GM10847 (cell line): Measurements from ENCODE around the gene MYL3.

Experiments used
- POLR2A ChIP-seq: IDR thresholded peaks from 2 replicates; pipeline ENCODE4 v1.6.1; 2011; ENCODE audit not compliant: insufficient read length; ENCODE audit errors: extremely low read depth

MYL3 gene

DNA sequence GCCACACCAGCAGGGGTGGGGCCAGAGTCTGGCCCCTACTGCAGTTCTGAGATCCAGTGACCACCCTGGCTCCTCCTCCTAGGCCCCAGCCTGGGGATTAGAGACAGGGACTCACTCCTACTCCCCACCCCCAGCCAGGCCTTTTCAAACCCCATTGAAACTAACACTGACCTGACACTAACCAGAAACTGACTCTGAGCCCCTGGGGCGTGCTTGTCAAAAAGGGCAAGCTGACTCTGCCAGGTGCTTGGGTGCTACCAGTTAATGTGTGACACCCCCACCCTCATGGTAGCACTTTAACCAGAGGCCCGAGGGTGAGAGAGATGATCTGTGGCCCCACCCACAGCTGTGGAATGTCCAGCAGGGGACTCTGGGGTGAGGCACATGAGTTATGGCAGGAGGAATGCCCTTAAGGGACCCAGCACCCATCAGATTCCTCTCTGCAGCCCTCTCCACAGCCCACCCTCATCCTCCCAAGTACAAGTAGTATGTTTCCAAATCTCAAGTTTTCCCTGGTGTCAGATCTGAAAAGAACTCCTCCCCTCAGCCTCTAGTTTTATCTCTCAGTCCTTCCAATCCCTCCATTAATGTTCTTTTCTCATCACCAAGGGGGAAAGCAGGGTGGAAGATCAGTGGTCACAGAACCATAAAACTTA lies 15.7 kb upstream of the MYL3 start:
- no peak for TF ChIP-seq POLR2A

DNA sequence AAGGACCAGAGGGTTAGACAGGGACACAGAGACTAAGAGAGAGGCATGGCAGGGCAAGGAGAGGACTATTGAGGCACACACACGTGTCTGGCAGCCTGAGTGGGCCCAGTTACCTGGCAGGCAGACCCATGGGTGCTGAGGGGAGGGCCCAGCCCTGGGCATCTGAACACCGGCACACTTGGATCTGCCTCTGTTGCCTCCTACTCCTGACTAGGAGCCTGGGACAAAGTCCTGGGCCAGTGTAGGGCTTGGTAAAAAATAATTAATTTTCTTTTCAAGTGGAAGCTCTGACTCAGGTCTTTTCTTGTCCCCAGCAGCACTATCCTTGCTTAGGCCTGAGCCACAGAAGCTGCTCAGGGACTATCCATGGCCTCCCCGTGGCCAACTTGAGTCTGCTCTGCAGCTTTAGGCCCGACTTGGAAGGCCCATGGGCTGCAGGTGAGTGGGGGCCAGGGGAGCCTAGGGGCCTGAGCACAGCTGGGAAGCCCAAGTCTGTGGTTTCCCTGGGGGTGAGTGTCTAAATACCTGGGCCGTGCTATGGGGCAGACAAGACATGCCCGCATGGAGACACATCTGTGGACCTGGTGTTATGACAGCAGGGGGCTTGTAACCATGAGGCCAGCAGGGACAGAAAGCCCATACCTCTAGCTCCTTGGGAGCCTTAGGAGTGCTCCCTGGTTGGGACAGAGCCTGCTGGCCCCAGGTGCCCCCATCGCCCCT lies 14.3 kb upstream of the MYL3 start, which contains the start of gene PTH1R:
Gene PTH1R, plus strand, starts transcription at position 316 of the 720 bp plus-strand sequence. CDS start 5,839 bp downstream, outside the sequence.
- no peak for TF ChIP-seq POLR2A

DNA sequence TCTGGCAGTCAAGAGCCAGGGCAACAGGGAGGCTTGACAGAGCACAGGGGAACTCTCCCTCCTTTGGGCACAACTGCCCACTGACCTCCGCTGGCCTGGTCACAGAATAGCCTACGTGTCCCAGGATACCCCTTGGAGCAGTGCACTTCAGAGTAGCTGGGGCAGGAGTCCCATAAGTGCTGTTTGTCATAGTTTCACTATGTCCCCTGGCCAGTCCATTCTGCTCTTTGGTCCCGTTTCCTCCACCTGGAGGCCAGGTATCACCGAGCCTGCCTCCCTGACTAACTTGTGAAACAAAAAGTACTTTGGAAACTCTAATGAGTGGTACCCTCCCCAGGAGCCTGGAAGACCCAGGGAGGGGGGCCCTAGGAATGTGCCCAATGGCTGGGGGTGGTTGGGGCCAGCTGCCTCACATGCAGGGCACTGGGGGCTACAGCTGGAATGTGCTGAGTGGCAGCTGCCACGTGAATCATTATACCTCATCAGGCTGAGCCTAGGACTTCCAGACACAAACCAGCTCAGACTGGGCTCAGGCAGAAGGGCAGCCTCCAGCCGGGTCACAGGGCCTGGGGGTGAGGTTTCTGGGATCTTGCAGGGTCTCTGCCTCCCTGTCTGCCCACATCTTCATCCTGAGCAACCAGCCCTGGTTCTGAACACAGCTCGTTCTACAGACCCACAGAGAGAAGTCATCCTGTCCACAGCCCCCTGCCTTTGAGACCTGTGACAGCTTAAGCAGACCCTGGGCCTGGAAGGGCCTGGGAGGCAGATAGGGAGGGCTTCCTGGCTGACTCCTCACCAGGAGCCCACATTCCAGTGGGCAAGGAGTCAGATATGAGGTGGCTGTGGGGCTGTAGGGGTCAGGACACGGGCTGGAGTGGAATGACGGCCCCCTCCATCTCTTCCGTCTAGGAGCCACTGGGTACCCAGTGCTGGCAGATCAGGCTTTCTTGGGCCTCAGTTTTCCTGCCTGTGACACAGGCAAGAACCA lies 13.4 kb upstream of the MYL3 start:
- TF ChIP-seq POLR2A, result no peak

DNA sequence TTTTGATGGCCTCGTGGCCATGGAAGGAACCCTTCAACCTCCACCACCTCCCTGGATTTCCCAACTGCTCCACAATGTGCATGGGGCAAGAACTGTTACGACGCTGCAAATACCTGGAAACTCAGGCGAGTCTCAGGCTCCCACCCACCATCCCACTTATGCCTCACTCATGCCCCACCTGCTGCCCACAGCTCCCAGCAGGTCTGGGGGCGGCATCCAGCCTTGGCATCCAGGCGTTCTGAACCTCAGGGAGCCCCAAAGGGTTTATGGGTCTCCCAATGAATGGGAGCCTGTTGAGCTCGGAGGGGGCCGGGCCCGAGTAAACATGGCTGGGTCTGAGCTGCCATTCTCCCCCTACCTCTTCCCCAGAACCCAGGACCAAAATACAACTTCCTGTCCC lies 12.3 kb upstream of the MYL3 start:
- no peak for TF ChIP-seq POLR2A

DNA sequence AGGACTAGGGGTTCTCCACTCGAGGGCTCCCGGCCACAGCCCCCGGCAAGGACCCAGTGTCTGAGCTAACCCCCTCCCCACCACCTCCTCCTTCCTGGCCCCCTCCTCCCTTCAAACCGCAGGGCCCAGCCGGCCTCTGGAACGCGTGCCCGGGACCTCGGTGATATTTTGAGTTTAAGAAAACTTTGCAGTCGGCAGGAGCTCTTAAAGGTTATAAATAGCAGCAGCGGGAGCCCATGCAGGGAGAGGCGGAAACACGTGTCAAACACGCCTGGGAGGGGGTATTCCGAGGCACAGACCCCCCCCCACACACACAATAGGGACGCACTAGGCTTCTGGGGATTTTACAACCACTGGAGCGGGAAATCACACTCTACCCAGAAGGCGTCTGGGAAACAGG lies 11.2 kb upstream of the MYL3 start:
- TF ChIP-seq POLR2A, result no peak

DNA sequence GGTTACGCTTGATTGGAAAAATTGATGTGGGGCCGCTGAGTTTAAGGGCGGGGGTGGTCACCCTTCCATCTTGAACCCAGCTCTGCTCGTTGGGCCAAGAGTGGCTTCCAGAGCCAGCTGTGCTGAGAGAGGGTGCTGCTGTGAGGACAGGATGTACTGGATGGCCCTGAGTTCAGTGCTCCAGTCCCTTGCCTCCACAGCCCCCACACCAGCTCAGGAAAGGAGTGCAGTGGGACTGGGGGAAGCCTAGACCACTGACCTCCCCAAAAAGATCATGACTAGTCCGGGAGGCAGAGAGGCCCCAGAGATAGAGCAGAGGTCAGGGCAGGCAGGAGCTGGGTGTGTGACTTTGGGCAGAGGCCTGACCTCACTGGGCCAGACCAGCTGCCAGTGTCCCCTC lies 10.3 kb upstream of the MYL3 start:
- no peak for TF ChIP-seq POLR2A

DNA sequence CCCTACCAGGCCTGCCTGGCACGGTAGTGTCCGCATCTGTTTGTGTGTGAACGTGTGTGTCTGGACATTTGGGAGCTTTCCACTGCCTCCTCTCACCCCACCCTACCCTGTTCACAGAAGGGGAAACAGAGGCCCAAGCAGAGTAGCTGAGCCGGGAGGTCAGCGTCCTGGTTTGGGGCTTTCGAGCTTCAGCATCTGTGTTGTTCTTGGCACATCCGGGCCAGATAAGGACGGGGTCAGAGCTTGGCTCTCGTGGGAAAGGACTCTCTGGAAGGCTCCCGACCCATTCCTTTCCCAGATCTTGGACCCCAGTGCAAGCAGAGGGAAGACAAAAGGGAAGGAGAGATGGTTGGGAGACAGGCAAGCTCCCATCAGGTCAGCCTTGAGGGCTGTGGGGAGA lies 8.0 kb upstream of the MYL3 start:
- no peak for TF ChIP-seq POLR2A

DNA sequence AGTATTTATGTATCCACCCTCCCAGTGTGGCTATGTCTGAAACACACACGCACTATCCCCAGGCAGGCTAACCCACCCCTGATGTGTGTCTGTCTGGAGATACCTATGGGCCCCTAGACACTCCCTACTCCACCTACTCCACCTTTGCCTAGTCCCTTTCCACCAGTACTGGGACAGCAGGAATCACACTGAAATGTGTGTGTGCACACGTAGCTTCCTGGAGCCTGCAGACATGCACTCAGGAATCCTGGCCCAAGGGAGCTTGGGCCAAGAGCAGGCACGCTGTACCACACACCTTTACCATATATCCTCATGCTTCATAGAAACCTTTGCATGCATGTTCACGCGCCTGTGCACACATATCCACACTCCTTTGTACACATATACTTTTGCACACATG lies 7.4 kb upstream of the MYL3 start:
- TF ChIP-seq POLR2A, result no peak

DNA sequence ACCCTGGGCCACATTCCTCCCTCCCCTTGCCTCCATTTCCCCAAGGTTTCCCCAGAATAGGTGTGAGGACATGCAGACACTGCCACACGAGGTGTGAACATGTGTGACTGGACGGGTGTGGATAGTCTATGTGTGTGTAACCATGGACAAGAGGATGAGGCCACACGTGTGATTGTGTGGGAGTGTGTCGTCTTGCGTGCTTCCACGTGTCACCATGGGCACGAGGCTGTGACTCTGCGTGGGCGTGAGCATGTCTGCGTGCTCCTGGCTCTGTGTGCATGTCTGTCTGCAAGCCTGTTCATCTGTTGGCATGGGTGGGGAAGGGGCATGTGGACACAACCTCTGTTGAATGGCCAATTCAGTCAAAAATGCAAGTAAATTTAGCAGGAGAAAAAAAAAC lies 6.2 kb upstream of the MYL3 start:
- TF ChIP-seq POLR2A, result no peak

DNA sequence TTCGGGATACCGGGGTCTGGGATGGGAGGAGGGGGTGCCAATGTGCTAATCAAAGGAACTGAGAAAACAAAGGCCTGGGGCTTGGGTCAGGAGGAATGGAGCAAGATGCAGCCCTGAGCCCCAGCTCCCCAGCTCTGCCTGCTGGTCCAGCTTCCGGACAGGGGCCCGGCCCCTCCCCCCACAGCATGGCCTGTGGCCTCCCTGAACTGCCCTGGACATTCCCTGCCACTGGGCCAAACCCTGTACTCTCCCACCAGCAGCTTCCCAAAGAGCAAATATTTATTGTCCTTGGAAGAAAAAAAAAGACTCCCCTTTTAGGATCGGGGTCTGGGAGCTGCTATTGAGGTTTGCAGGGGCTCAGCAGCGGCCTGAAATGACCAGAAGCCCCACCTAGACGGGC lies 5.7 kb upstream of the MYL3 start:
- TF ChIP-seq POLR2A, result no peak

DNA sequence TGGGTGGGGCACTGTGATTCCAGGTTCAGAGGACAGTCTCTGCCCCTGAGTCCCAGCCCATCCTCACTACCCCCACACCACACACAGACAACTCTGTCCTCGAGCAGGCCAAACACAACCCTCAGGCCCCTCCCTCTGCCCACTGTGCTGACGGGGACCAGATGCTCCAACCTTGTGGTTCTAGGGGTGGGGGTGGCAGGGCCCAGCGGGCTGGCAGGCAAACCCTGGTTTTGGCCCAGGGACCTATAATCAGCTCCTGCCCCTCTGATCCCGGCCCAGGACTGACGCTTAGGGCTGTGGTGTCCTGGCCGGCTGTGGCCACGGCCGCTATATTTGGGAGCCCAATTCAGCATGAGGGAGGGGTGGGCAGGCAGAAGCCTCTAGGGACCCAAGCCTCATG lies 5.0 kb upstream of the MYL3 start:
- no peak for TF ChIP-seq POLR2A

DNA sequence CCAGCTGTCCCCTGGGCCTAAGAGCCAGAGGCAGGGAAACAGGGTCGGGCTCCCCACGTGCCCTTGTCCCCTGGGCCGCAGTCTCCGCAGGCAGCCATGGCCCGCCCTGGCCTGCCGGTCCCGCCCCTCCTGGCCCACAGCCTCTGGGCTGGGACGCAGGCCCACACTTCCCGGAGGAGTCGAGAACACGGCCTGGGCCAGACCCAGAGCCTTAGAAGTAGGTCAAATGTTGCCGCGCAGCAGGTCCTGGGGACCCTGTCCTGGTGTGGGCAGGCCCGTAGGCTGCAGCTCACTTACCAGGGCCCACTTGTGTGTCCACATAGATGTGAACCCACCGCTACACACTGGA lies 4.3 kb upstream of the MYL3 start:
- TF ChIP-seq POLR2A, result no peak

DNA sequence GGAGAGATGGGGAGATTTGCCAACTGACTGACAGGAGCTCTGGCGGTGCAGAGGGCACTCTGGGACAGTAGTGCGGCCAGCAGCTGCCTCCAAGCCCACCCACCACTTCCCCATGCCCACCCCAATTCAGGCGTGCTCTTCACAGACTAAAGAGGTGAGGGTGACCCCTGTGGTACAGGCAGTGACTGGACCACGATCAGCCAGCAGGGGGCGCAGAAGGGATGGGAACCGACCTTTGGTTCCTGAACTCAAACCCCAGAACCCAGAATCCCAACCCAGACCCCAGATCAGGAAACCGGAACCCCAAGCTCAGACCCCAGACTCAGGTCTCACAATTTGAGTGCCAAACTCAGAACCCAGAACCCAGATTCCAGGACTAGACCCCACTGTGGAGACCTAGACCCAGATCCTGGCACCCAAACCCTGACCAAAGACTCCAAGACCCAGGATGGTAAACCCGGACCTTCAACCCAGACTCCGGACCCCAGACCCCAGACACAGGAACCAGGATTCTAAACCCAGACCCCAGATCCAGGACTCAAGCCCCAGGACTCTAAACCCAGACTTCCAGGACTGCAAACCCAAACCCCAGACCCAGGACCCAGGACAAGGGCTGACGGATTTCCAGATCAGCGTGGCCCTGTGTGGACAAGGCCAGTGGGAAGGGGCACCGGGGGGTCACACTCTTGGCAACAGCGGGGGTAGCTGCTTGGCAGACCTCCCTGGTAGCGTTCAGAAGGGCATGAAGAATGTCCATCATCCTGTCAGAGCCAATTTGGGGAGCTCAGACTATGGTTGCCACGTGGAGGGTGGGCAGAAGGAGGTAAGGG lies 3.7 kb upstream of the MYL3 start:
- no peak for TF ChIP-seq POLR2A

DNA sequence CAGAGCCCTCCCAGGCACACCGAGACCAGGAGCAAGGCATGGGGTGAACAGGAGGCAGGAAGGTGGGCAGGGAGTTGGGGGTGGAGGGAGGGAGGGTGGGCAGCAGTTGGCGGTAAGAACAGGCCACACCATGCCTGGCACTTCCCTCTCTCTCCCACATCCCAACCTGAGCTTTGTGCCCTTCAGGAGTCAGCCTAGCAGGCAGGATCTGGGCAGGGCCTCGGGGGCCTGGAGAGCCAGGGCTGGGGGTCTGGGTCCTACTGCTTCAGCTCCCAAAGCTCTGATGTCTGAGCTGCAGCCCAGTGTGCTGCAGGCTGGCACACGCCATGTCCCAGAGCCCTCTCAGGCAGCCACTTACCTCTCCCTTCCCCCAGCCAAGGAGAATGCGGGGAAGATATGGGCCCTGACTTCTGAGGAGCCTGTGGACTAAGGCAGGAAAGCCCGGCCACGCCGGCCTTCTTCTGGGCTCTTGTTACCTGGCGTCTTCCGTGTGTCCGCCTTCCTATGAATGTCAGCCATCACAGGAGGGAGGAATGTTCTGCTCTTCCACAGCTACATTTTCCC lies 2.9 kb upstream of the MYL3 start:
- TF ChIP-seq POLR2A, result no peak

DNA sequence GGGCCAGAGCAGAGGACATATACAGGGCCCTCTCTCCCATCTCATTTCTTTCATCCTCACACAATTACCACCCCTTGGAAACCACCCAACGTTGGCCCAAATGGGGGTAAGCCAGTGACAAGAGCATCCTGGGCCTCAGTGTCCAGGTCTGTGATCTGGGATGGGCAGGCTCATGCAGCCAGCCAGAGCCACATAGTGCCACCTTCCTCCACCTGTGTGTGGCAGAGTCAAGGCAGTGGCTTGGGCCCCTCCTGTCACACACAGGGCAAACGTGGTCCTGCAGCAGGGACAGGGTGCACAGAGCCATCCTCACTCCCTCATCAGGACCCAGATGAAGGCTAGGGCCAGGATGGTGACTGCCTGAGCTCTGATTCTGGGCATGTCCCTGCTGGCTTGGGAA lies 2.3 kb upstream of the MYL3 start:
- no peak for TF ChIP-seq POLR2A
